Left lung (tissue), 10 donors: ENCODE measurements around the gene KIFAP3. TPM values are rescaled to one million over a fixed set of nuclear protein-coding genes. Genes with fewer than 3 reads are reported as not detected.
"Not testable (repeated sequence)": the region's sequence is repeated elsewhere in the genome, so short reads cannot be mapped to it uniquely, and the experiment has no call there.

ENCODE experiments used
- ATAC-seq: fragments of 200-7000 bp; cut with Tn5 transposase; one replicate; pipeline ENCODE4 v1.9.1; 2020; ENCODE audit warnings: moderate library complexity
- DNase-seq, 4 donors: peaks; one replicate each; pipeline ENCODE4 v3.0.0-alpha.2; 2013 to 2020
- H3K27ac ChIP-seq, 2 donors: fragments of 200-600 bp; sonication (generic) in 1 of 2; one replicate each; pipeline versions ENCODE4 v1.5.0 to v1.8.0; 2020 to 2021
- H3K27me3 ChIP-seq, 2 donors: fragments of 200-600 bp; sonication (generic) in 1 of 2; one replicate each; pipeline versions ENCODE4 v1.5.0 to v1.8.0; 2020 to 2021
- H3K36me3 ChIP-seq, 2 donors: fragments of 200-600 bp; sonication (generic) in 1 of 2; one replicate each; pipeline versions ENCODE4 v1.5.0 to v1.8.0; 2020 to 2021
- H3K4me1 ChIP-seq, 2 donors: fragments of 200-600 bp; one replicate each; pipeline ENCODE4 v1.8.0; 2021
- H3K4me3 ChIP-seq, 2 donors: fragments of 200-600 bp; sonication (generic) in 1 of 2; one replicate each; pipeline versions ENCODE4 v1.5.0 to v1.8.0; 2020 to 2021; ENCODE audit warnings: mild to moderate bottlenecking in 1 of 2
- H3K9me3 ChIP-seq, 2 donors: fragments of 200-600 bp; sonication (generic) in 1 of 2; one replicate each; pipeline versions ENCODE4 v1.5.0 to v1.8.0; 2020 to 2021
- intact Hi-C, 2 donors: fragments of 100-400 bp; cut with DNase I; formaldehyde crosslinking; loops; one replicate each; pipeline versions ENCODE4 v1.11.2 to v1.14.2; 2022
- polyA plus RNA-seq, 6 donors: library from polyadenylated mRNA; unstranded; fragments of 120-200 nt; gene quantifications; one replicate each; pipeline ENCODE4 v1.2.1, GENCODE V29; 2013; ENCODE audit not compliant: insufficient read length in 6 of 6
- total RNA-seq, 2 donors: library from RNA; stranded (reverse); fragmentation: NEBNext Ultra II Directional; extraction: Animal tissue kit (Norgen Biotek cat#: 25700); gene quantifications; one replicate each; pipeline ENCODE4 v1.2.1, GENCODE V29; 2021
- TF ChIP-seq, protein P1 (sequence below), 2 donors: fragments of 200-600 bp; sonication (generic) in 1 of 2; IDR thresholded peaks; one replicate each; pipeline versions ENCODE4 v1.5.0 to v1.8.0; 2021; ENCODE audit warnings: antibody characterized with exemption in 2 of 2
- donor health status: DM: no; HTN: yes; CAD: no.
- donor health status: DM: no; HTN: no; CAD: no.

Gene KIFAP3
- total and polyA plus RNA-seq, 8 donors, result 23.2 to 40.7 (median 33.9) TPM

DNA sequence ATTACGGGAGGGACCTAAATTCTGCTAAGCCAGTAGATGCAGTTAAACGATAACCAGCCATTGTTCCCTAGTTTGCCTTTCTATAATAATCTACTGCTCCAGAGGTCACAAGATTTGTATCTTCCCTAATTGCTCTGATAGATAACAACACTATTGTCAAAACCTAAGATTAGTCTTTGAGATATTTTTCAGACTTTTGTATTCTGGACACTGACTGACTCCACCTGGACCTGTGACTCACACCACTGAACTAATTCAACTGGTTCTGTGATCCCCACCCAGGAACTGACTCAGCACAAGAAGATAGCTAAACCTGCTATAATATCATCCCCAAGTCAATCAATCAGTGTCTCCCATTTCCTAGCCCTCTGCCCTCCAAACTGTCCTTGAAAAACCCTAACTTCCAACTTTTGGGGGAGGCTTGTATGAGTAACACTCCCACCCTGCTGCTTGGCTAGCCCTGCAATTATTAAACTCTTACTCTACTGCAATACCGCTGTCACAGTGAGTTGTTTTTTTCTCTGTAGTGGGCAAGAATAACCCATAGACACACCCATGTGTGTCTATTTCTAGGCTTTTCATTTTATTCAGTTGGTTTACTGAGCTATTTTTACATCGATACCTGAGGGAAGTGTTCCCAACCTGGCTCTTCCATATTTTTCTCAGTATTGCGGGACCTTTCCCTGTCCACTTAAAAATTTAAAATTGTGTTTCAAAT lies 11.2 kb downstream of the KIFAP3 start:
- Histone ChIP-seq H3K27ac (no peak overlapping the region), H3K9me3 (peaks cover 0 to 6% of the 10 kb centered on the region in 2 donors), H3K36me3 (no peaks in the 10 kb centered on the region), H3K27me3 (no peaks in the 10 kb centered on the region), H3K4me1 (peaks cover 0 to 5% of the 10 kb centered on the region in 2 donors), H3K4me3 (no peak overlapping the region)
- no peak for ATAC-seq
- no peak for DNase-seq
- intact Hi-C loops, result no loop called here
- TF ChIP-seq, protein P1, sequence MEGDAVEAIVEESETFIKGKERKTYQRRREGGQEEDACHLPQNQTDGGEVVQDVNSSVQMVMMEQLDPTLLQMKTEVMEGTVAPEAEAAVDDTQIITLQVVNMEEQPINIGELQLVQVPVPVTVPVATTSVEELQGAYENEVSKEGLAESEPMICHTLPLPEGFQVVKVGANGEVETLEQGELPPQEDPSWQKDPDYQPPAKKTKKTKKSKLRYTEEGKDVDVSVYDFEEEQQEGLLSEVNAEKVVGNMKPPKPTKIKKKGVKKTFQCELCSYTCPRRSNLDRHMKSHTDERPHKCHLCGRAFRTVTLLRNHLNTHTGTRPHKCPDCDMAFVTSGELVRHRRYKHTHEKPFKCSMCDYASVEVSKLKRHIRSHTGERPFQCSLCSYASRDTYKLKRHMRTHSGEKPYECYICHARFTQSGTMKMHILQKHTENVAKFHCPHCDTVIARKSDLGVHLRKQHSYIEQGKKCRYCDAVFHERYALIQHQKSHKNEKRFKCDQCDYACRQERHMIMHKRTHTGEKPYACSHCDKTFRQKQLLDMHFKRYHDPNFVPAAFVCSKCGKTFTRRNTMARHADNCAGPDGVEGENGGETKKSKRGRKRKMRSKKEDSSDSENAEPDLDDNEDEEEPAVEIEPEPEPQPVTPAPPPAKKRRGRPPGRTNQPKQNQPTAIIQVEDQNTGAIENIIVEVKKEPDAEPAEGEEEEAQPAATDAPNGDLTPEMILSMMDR (IDR thresholded peaks at IDR 0.05), result no peak

DNA sequence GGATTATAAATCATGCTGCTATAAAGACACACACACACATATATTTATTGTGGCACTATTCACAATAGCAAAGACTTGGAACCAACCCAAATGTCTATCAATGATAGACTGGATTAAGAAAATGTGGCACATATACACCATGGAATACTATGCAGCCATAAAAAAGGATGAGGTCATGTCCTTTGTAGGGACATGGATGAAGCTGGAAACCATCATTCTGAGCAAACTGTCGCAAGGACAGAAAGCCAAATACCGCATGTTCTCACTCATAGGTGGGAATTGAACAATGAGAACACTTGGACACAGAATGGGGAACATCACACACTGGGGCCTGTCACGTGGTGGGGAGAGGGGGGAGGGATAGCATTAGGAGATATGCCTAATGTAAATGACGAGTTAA lies 12.8 kb downstream of the KIFAP3 start:
- H3K27ac ChIP-seq, ATAC-seq, H3K27me3 ChIP-seq, H3K9me3 ChIP-seq, H3K4me3 ChIP-seq, DNase-seq, intact Hi-C loops, H3K4me1 ChIP-seq, H3K36me3 ChIP-seq: not testable (repeated sequence)

- H3K27ac ChIP-seq, DNase-seq, ATAC-seq, H3K36me3 ChIP-seq, intact Hi-C loops, H3K4me1 ChIP-seq, H3K4me3 ChIP-seq, H3K9me3 ChIP-seq, H3K27me3 ChIP-seq: not testable (repeated sequence)
These were observed 14.4 kb downstream of the KIFAP3 start for GRCh38 chr1:170060015-170060520.

GRCh38 chr1:170049176-170049800 lies 25.2 kb downstream of the KIFAP3 start:
- TF ChIP-seq, protein P1 (IDR thresholded peaks at IDR 0.05), result no peak

DNA sequence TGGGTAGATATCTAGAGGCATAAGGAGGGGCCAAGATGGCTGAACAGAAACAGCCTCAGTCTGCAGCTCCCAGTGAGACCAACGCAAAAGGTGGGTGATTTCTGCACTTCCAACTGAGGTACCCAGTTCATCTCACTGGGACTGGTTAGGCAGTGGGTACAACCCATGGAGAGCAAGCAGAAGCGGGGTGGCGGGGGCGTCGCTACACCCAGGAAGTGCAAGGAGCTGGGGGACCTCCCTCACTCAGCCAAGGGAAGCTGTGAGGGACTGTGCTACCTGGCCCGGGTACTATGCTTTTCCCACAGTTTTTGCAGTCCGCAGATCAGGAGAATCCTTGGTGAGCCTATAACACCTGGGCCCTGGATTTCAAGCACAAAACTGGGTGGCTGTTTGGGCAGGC lies 26.0 kb downstream of the KIFAP3 start:
- TF ChIP-seq, protein P1 (IDR thresholded peaks at IDR 0.05), result no peak
- H3K4me3 ChIP-seq, result no peak overlapping the region
- intact Hi-C loops, result no loop called here
- H3K27ac ChIP-seq, result no peak overlapping the region
- no peaks in the 10 kb centered on the region for H3K9me3 ChIP-seq
- DNase-seq (peak in 1 of 4 donors; percentile 54), ATAC-seq (no peak)
- no peaks in the 10 kb centered on the region for H3K27me3 ChIP-seq
- H3K36me3 ChIP-seq, result peaks cover 0 to 10% of the 10 kb centered on the region in 2 donors
- no peaks in the 10 kb centered on the region for H3K4me1 ChIP-seq

More at GRCh38 chr1:170049176-170049800, 25.2 kb downstream of the KIFAP3 start:
- DNase-seq, result peak in 1 of 4 donors; percentile 8
- Histone ChIP-seq H3K4me3 (no peak overlapping the region), H3K36me3 (peaks cover 0 to 10% of the 10 kb centered on the region in 2 donors), H3K27ac (no peak overlapping the region), H3K4me1 (no peaks in the 10 kb centered on the region), H3K27me3 (no peaks in the 10 kb centered on the region), H3K9me3 (no peaks in the 10 kb centered on the region)
- ATAC-seq, result no peak
- intact Hi-C loops, result no loop called here

DNA sequence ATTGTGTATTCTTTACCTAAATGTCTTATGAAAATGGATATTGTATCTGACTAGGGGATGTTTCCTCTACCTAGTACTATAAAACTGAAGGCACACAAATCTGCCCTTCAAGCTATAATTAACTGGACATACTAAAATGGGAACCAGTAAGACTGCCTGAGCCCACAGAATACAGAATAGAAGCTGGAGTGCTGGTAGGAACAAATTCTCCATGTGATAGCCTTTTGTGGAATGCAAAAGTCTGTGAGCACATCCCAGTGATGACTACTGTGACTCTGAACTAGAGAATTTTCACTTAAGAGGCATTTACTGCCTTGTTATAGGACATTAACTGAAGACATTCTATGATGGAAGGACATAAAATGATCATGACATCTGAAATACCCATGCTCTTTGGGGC lies 30.3 kb downstream of the KIFAP3 start:
- no peak overlapping the region for H3K4me3 ChIP-seq
- peaks cover 0 to 17% of the 10 kb centered on the region in 2 donors for H3K36me3 ChIP-seq
- H3K4me1 ChIP-seq, result no peaks in the 10 kb centered on the region
- no peaks in the 10 kb centered on the region for H3K9me3 ChIP-seq
- no peak for DNase-seq
- no peak overlapping the region for H3K27ac ChIP-seq
- ATAC-seq, result no peak
- TF ChIP-seq, protein P1 (IDR thresholded peaks at IDR 0.05), result no peak
- intact Hi-C loops, result no loop called here
- no peaks in the 10 kb centered on the region for H3K27me3 ChIP-seq
